HG03095 (cell line): ENCODE results near the gene ITGB2.
A peak's percentile ranks its signal among the peaks of the same experiment; 100 is the strongest.

Experiments used
- ATAC-seq: cut with Tn5 transposase; IDR thresholded peaks from one replicate; pipeline ENCODE4 v1.9.1; 2021; ENCODE audit warnings: moderate library complexity; ENCODE audit not compliant: unreplicated experiment

Gene ITGB2

DNA sequence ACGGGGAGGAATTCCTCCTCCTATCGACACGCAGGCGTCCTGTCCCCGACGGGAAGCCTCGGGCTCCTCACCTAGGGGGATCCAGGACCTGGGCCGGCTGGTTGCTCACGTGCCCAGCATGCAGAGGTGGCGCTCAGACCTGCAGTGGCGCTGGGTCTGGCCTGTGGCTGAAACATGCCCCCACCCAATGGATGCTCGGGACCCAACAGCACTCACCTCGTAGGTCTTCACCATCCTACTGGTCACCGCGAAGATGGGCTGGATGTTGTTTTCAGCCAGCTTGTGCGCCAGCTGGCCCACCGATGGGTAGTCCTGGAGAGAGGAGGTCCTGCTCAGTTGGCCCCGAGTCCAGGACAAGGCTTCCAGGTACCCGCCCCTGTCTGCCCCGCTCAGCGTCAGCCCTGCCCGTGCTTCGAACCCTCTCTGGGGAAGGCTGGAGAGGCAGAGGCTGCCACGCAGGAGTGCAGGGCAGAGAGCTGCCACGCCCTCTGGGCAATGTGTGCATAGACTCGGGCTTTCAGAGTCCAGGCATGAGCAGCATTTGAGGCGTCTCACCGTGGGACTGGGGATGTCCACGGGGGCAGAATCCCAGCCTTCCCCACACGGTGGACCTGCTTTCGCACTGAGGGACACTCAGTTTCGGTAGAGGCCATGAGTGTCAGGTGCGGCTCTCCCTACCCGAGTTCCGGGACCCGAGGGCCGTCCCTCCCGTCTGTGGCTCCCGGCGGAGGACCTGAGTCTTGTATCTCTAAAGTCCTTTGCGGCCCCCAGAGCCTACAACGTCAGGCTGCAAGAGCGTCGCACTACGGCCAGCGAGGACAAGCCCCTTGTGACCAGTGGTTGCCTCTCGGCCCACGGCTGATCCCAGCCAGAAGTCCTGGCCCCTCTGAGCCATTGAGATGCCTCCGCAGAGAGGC, 21.6 kb downstream of the ITGB2 start:
- ATAC-seq, result no peak

DNA sequence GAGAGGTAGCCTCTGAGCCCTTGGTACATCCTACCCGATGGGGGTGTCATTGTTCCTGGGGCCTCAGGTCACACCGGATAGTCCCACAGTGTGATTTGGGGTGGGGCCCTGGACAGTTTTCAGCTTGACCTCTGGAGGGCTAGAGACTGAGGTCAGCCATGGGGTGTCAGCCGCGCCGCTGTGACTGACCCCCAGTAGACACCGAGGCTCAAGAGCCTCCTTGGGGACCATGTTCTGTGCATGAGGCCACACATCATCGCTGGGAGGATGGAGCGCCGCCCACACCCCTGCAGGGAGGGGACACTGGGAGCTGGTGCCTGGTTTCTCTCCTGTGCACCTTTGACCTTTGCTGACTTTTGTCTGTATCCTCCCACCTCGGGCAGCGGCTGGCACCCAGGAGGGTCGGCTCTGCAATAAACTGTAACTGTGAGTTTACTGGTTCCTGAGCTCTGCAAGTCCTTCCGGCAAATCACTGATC, 22.6 kb downstream of the ITGB2 start:
- no peak for ATAC-seq

DNA sequence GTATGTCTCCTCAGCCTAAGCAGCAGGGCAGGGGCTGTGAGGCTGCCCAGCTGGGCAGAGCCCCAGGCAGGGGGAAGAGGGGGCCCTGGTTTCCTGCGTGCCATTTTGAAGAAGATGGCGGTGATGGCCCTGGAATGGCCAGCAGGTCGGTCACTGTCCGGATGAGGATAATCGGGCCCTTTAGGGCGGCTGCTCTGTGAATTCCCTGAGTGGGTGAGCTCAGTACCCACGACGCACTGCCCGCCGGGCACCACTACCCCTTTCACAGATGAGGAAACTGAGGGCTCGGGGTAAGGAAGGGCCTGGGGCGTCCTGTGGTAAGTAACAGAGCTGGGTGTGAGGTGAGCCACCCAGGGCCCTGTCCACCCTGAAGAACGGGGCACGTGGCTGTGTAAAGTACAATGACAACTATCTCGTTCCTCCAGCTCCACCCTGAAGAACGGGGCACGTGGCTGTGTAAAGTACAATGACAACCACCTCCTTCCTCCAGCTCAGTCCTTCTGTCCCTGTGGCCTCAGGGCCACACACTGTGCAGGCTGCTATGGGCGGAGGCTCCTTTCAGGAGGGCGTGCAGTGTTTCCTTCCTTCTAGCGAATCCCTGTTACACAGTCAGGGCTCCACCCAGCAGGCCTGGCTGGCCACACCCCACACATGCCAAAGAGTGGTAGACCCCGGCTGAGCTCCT, 23.2 kb downstream of the ITGB2 start:
- ATAC-seq, result no peak

DNA sequence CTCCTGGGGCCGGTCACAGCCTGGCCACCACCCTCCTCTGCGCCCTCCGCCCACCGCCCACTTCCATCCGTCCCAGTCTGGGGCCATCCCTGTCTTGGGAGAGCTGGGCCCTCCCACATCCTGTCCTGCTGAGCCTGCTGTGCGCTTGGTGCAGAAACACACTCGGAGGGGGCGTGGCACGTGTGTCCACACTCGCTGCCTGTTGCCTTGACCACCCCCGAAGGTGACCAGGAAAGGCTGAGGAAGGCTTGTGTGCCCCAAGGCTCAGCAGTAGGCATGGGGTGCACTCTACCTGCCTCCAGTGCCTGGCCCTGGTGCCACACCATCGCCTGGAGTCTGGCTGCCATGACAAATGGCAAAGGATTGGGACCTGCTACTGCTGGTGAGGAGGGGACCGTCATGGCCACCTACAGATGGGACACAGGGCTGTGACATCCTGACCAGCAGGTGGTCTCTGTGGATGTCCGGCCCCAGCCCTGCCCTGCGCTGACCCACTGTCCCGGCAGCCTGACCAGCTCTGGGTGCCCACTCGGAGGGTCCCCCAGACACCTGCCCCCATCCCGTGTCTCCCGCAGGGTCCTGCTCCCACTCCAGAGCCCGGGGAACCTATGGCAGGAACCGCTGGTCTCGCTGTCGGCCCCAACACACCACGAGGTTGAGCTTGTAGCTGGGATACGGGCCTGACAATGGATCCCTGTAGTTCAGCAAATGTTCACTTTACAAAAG, 24.0 kb downstream of the ITGB2 start:
- ATAC-seq, result no peak

DNA sequence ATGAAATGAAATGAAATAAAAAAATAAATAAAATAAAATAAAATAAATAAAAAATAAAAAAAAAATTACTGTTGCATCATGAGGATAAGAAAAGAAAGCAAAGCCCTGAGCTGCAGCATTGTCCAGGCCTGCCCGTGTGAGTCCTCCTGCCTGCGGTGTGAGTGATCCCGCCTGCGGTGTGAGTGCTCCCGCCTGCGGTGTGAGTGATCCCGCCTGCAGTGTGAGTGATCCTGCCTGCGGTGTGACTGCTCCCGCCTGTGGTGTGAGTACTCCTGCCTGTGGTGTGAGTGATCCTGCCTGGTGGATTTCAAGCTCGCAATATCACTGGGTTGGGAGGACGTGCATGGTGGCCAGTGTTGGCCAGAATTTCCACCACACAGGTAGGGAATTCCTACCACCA, 24.8 kb downstream of the ITGB2 start:
- no peak for ATAC-seq

DNA sequence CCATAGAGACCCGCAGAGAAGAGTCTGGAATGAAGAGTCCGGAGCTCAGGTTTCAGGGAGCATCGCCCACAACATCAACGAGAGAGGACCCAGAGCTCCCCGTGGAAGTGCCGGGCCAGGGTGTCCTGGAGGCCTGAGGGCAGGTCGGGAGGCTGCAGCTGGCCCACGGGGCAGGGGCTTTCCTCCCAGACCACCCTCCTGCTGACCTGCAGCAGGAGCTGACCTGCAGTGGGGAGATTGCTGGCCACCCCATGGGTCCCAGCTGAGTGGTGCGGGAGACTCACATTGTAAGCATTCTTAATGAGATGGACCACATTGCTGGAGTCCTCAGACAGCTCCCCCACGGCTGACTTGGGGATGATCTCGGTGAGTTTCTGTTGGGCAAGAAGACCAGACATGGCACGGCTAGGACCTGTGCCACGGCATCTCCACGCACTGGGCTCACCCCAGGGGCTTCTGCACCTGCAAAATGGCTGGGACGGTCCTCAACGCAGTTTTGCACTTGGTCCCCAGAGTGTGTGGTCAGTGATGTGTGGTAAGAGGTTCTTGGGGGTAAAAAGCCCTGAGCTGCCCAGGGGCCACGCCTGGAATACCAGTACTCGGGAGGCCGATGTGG, 25.9 kb downstream of the ITGB2 start:
- no peak for ATAC-seq

DNA sequence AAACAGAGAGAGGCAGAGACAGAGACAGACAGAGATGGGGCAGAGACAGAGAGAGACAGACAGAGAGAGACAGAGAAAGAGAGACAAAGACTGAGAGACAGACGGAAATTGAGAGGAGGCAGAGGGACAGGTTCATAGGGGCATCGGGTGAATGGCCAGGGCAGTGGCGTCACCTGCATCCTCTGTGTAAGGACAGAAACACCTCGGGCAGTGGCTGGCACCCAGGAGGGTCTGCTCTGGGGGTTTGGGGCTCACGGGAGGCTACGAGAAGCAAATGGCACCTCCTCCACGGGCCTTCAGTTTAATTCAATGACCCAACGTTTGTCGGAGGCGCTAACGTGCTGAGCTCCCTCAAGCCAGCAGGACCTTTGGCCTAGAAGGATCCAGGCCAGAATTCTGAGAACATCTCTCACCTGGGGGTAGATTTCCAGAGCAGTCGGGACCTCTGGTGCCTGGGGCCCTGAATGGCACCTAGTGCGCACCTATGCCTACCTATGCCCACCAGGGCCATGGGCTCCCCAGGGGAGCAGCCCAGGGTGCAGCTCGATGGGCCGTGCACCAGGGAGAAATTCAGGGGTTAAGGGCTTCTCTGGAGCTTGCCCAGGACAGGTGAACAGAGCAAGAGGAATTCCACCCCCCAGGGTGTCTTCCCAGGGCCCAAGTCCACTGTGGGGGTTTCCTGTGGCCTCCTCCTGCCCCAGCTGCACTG, 26.6 kb downstream of the ITGB2 start:
- ATAC-seq, result no peak

DNA sequence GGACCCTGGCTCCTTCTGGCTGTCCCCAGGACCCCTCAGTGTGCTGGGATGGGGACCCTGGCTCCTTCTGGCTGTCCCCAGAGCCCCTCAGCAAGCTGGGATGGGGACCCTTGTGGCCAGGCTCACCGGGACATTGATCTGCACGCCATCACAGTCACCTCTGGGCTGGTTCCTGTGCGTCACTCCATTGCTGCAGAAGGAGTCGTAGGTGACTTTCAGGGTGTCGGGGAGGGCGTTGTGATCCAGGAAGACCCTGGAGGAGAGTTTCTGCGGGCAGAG, 27.5 kb downstream of the ITGB2 start:
- ATAC-seq, result no peak

DNA sequence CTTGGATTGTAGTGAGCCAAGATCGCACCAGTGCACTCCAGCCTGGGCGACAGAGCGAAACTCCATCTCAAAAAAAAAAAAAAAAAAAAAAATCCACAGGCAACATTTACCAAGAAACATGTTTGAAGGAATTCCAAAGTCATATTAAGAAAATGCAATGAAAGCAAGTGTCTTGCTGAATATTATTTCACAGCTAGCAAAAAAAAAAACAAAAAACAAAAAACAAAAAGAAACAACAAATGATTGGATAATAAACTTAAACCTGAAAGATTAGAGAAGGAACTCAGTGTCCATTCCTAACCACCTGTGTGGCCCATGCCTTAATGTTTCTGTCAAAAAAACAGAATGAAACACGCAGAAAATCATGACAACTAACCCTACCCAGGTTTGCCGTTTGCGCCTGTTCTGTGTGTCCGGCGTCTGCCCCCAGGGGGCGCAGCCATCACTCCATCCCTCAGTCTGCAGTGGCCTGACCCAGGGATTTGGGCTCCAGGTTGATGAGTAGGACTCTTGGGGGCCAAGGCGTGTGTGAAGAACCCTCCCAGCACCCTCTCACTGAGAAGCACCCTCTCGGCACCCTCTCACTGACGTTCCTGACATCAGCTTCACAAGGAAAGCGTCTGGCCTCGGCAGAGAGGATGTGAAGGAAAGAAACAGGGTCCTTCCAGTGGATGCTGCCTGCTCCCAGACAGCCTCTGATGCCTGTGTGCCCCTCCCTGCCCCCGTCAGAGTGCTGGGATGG, 28.0 kb downstream of the ITGB2 start:
- ATAC-seq, result peak; percentile 63

DNA sequence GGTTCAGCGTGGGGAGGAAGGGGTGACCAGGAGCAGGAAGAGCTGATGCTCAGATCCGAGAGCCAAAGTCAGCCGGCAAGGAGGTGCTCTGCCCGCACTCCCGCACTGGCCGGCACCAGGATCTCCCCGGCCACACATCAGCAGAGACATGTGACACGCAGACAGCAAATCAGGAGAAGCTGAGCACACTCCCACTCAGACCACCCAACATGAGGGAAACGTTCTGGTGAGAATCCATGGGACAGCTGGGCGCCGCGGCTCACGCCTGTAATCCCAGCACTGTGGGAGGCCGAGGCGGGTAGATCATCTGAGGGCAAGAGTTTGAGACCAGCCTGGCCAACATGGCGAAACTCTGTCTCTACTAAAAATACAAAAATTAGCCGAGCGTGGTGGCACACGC, 28.6 kb downstream of the ITGB2 start:
- ATAC-seq, result no peak

DNA sequence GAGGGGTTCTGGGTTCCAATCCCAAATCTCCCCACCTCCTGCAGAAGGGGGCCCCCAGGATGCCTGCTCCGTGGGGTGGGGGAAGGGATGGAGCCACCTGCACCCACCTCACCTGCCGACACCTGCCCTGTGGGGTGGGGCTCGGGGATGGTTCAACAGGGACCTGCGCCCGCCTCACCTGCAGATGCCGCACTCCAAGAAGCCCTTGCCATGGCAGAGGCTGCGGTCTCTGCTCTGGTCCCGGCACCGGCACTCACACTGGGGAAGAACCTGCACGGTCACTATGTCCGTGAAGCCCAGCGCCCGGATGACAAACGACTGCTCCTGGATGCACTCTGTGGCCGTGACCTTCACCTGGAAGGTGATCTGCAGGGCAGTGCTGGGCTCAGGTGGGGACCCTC, 29.1 kb downstream of the ITGB2 start:
- ATAC-seq, result no peak

DNA sequence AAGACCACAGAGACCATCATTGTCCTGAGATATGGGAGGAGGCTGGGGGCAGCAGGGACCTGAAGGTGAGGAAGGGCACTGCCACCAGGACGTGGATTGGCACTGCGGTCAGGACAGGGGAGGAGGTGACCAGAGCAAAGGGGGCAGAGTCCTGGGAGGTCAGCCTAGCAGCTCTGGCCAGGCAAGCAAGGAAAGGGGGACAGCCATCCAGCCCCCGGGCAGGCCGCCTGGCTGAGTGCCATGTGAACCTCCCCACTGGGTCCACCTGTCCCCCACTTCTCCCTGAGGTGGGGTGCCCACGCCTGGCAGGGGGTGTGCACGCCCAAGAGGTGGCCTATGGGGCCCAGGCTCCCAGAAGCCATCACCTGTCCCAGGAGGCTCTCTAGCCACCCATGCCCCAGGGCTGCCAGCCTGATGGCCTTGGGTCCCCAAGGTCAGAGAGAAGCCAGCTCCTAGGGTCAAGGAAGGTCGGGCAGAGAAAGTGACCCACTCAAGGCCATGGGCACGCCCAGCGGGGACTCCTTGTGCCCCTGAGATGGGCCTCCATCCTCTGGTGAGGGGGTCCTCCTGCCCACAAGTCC, 29.6 kb downstream of the ITGB2 start:
- no peak for ATAC-seq

DNA sequence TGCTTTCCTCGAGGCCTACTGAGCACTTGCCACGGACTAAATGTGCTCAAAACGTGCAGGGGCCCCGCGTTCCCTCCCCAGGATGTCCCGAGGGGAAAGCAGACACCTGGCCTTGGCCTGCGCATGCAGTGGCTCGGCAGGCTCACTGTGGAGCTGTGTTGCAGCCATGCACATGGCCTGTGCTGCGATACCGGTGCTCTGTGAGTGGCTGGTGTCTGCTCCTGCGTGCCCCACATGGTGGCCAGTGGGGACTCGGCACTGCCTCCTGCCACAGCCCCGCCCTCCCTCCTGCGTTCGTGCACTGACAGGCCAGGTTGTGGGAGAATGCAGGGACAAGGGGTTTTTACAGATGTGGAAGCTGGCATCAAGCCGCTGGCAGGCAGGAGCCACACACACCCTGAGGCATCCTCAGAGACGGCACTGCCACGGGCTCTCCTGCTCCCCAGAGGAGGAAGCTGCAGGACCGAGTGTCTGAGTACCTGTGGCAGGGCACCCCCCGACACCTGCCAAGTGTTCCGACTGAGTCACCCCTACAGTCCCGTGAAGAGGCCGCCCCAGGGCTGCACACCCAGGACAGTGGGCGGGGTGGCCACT, 30.3 kb downstream of the ITGB2 start:
- ATAC-seq, result no peak

DNA sequence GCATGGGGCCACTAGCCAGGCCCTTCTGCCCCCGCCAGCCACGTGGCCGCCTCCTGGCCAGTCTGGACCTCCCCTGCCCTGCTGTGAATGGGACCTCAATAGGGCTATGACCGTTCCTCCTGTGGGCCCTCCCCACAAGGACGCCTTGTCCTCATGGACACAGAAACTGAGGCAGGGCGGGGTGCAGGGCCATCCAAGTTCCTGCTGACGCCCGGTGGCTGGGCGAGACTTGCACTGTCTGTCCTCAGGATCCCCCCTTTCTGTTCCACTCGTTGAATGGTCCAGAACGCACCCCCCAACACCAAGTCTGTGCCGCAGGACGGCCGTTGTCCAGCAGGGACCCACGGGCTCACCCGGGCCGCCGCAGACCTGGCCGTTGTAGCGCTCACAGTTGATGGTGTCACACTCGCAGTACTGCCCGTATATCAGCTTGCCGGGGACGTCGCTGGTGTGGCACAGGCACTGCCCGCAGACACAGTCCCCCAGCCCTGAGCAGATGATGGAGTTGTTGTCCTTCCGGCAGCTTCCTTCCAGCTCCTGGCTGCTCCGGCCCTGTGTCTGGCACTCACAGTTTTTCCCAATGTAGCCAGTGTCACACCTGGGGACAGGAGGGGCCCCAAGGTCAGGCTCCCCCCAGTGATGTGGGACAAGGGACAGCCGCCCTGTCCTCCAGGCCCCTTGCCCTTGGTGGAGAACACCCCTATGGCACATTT, 30.9 kb downstream of the ITGB2 start:
- no peak for ATAC-seq

DNA sequence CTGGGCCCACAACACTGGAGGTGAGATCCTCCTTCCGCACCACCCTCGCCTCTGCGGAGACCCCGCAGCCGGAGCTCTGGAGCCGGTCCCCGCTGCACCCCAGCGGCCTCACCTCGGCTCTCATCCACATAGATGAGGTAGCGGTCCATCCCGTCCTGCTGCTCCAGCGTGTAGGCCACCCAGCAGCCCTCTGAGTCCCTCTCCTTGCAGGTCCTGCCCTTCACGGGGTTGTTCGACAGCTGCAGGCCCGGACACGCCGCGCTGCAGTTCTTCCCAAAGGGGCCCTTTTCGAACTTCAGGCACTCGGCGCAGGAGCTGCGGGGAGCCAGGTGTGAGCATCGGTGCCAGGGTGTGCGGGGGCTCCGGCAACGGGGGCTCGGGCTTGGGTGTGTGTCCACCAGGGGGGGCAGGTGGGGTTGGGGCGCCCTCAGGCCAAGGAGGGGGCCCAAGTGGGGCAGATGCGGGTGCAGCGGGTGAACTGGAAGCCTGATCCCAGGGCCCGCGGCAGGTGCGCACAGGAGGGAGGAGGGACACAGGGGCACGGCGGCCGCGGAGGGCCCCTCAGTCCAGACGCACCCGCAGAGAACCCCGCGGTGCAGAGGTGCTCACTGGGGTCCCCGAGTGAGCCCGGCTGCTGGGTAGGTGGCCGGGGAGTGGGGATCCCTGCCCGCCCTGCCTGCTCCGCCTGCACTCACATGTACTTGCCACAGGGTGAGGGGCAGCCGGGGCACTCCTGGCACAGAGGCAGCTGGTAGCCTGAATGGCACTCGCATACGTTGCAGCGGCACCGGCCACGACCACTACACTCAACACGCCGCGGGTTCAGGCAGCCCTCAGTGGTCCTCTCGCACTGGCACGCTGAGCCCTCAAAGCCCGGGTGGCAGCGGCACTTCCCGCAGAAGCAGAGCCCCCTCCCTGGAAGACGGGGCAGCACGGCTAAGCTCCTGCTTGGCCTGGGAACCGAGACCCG, 31.8 kb downstream of the ITGB2 start:
- no peak for ATAC-seq

DNA sequence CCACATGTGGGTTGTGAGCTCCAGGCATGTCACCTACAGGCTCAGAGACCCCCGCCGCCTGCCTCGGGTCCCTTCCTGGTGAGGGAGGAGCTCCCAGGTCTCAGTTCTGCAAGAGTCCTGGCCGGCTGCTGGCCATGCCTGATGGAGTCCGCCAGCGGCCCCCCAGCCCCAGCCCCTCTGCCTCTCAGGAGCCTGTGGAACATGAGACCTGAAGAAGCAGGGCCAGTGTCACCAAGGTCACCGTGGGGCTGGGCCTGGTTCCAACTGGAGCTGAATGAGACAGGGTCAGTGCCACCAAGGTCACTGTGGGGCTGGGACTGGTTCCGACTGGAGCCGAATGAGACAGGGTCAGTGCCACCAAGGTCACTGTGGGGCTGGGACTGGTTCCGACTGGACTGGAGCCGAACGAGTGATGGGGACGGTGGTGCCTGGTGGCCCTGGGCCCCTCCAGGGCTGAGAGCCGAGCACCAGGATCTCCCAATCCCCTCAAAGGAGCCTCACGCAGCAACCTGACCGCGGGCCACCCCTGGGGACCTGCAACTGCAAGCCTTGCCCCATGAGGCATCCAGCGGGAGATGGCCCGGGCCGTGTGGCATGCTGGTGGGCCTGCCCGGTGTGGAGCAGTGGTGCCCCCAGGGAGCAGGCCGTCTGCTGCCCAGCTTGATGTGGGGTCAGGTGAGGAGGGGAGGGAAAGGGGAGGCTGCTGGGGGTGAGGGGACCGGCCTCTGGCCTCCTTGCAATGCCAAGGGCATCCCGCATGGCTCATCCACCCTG, 32.7 kb downstream of the ITGB2 start:
- ATAC-seq, result no peak
